ENCODE measurements around the gene PRKG1. TPM values are rescaled to one million over a fixed set of nuclear protein-coding genes. Genes with fewer than 3 reads are reported as not detected.

The PRKG1 gene
- total RNA-seq, 2 donors from 2014 or later: 1.3 to 2.7 TPM

DNA sequence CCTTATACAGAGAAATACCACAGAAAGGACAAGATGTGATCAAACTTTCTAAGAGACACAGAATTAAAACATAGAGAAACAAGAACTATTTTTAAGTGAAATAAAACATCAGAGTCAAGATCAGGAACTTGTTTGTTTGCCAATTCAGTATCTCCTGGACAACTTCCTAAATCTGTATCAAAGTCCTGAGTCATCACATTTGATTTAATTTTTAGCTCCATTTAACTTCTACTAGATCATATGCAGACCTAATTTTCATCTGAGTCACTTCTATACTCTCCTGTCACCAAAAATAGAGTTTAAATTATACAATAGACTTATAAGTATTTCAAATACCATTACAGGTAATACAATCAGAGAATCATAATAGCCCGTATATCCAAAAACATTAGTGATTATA is 268.1 kb downstream of the PRKG1 start:
- H3K9me3 Mint-ChIP-seq: no peaks in the 10 kb centered on the region
- whole genome bisulfite sequencing, 2 experiments (ENCODE audit: insufficient coverage in 1 of 2, insufficient read length in 1 of 2): 89 to 100% methylated on average over 1 of the region's 1 CpG
- no peak overlapping the region for H3K27ac Mint-ChIP-seq
- no peaks in the 10 kb centered on the region for H3K36me3 ChIP-seq (ENCODE audit: control insufficient read depth, insufficient read depth, low read length)
- no peaks in the 10 kb centered on the region for H3K4me1 ChIP-seq (ENCODE audit: control insufficient read depth, insufficient read depth, low read length)
- no peak for DNase-seq
- peaks cover 11% of the 10 kb centered on the region for H3K27me3 ChIP-seq (ENCODE audit: control insufficient read depth, insufficient read depth, low read length, poor library complexity, severe bottlenecking)
- H3K4me3 Mint-ChIP-seq: no peak overlapping the region
- H3K9ac ChIP-seq (ENCODE audit: extremely low read depth, low read length, poor library complexity, severe bottlenecking): no peak overlapping the region
- no peaks in the 10 kb centered on the region for H3K27me3 Mint-ChIP-seq (ENCODE audit: insufficient read depth)
- H3K36me3 Mint-ChIP-seq (ENCODE audit: low read depth): no peaks in the 10 kb centered on the region
- no peak overlapping the region for H3K27ac ChIP-seq (ENCODE audit: low read depth, low read length)
- H3K4me1 Mint-ChIP-seq: no peaks in the 10 kb centered on the region
- no peak overlapping the region for H3K4me3 ChIP-seq (ENCODE audit: low read length)
- H3K9me3 ChIP-seq (ENCODE audit: control insufficient read depth, low read length): no peaks in the 10 kb centered on the region
- TF ChIP-seq, protein P1, sequence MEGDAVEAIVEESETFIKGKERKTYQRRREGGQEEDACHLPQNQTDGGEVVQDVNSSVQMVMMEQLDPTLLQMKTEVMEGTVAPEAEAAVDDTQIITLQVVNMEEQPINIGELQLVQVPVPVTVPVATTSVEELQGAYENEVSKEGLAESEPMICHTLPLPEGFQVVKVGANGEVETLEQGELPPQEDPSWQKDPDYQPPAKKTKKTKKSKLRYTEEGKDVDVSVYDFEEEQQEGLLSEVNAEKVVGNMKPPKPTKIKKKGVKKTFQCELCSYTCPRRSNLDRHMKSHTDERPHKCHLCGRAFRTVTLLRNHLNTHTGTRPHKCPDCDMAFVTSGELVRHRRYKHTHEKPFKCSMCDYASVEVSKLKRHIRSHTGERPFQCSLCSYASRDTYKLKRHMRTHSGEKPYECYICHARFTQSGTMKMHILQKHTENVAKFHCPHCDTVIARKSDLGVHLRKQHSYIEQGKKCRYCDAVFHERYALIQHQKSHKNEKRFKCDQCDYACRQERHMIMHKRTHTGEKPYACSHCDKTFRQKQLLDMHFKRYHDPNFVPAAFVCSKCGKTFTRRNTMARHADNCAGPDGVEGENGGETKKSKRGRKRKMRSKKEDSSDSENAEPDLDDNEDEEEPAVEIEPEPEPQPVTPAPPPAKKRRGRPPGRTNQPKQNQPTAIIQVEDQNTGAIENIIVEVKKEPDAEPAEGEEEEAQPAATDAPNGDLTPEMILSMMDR (conservative IDR thresholded peaks at IDR 0.05): no peak

DNA sequence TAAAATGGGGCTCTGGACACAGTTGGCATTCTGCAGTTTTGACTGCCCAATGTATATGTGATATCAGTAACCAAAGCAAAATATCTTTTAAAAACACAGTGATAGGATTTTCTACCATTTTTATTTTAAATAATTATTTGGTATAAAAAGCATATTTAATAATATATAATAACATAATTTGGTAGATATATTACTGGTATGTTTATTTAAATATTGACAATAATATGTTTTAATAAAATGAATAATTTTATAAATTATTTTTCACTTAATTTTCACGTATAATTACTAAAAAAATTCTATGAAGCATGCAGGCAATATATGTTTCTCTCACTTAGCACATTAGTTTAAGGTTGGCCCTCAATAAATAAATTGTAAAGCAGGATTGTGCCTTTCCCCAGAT is 269.1 kb downstream of the PRKG1 start:
- H3K9ac ChIP-seq (ENCODE audit: extremely low read depth, low read length, poor library complexity, severe bottlenecking): no peak overlapping the region
- 100% methylated on average over 1 of the region's 1 CpG; no CpG with 5 or more reads in 1 of the 2 experiments for WGBS, 2 experiments (ENCODE audit: insufficient coverage in 1 of 2, insufficient read length in 1 of 2)
- DNase-seq: no peak
- no peaks in the 10 kb centered on the region for H3K4me1 Mint-ChIP-seq
- no peak overlapping the region for H3K27ac ChIP-seq (ENCODE audit: low read depth, low read length)
- no peaks in the 10 kb centered on the region for H3K36me3 ChIP-seq (ENCODE audit: control insufficient read depth, insufficient read depth, low read length)
- no peaks in the 10 kb centered on the region for H3K27me3 Mint-ChIP-seq (ENCODE audit: insufficient read depth)
- no peaks in the 10 kb centered on the region for H3K36me3 Mint-ChIP-seq (ENCODE audit: low read depth)
- H3K9me3 ChIP-seq (ENCODE audit: control insufficient read depth, low read length): no peaks in the 10 kb centered on the region
- H3K9me3 Mint-ChIP-seq: peaks cover 2% of the 10 kb centered on the region
- no peak overlapping the region for H3K4me3 ChIP-seq (ENCODE audit: low read length)
- no peak overlapping the region for H3K4me3 Mint-ChIP-seq
- TF ChIP-seq, protein P1 (conservative IDR thresholded peaks at IDR 0.05): no peak
- peaks cover 11% of the 10 kb centered on the region for H3K27me3 ChIP-seq (ENCODE audit: control insufficient read depth, insufficient read depth, low read length, poor library complexity, severe bottlenecking)
- H3K4me1 ChIP-seq (ENCODE audit: control insufficient read depth, insufficient read depth, low read length): no peaks in the 10 kb centered on the region
- no peak overlapping the region for H3K27ac Mint-ChIP-seq

DNA sequence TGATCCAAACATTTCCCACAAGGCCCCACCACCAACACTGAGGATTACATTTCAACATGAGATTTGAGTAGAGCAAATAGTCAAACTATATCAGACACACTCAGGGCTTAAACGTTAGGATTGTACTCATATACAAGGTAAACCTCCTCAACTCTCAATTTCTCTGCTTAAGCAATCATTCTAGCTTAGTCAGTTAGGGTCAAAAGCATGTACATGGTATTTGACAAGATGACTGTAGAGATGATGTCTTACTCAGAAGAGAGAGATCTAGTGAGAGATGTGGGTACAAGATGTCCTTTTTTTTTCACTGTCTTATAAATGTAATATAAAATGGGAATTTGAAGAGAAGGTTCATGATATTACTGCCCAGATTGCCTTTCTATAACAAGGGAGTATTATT is 270.1 kb downstream of the PRKG1 start:
- Histone ChIP-seq H3K9me3 (ENCODE audit: control insufficient read depth, low read length) (no peaks in the 10 kb centered on the region), H3K4me3 (ENCODE audit: low read length) (no peak overlapping the region), H3K27me3 (ENCODE audit: control insufficient read depth, insufficient read depth, low read length, poor library complexity, severe bottlenecking) (peaks cover 11% of the 10 kb centered on the region), H3K4me1 (ENCODE audit: control insufficient read depth, insufficient read depth, low read length) (no peaks in the 10 kb centered on the region), H3K27ac (ENCODE audit: low read depth, low read length) (no peak overlapping the region), H3K9ac (ENCODE audit: extremely low read depth, low read length, poor library complexity, severe bottlenecking) (no peak overlapping the region), H3K36me3 (ENCODE audit: control insufficient read depth, insufficient read depth, low read length) (no peaks in the 10 kb centered on the region)
- DNase-seq: no peak
- peaks cover 2% of the 10 kb centered on the region for H3K9me3 Mint-ChIP-seq
- no peaks in the 10 kb centered on the region for H3K27me3 Mint-ChIP-seq (ENCODE audit: insufficient read depth)
- no peaks in the 10 kb centered on the region for H3K36me3 Mint-ChIP-seq (ENCODE audit: low read depth)
- H3K4me1 Mint-ChIP-seq: no peaks in the 10 kb centered on the region
- no peak overlapping the region for H3K4me3 Mint-ChIP-seq
- 85% methylated on average over 1 of the region's 1 CpG; no CpG with 5 or more reads in 1 of the 2 experiments for WGBS, 2 experiments (ENCODE audit: insufficient coverage in 1 of 2, insufficient read length in 1 of 2)
- TF ChIP-seq, protein P1 (conservative IDR thresholded peaks at IDR 0.05): no peak
- no peak overlapping the region for H3K27ac Mint-ChIP-seq
